ENCODE results near the gene NPFFR1. TPM values are rescaled to one million over a fixed set of nuclear protein-coding genes. Genes with fewer than 3 reads are reported as not detected.

NPFFR1 gene
- total RNA-seq, 1 experiment from 2014 or later: not detected

DNA sequence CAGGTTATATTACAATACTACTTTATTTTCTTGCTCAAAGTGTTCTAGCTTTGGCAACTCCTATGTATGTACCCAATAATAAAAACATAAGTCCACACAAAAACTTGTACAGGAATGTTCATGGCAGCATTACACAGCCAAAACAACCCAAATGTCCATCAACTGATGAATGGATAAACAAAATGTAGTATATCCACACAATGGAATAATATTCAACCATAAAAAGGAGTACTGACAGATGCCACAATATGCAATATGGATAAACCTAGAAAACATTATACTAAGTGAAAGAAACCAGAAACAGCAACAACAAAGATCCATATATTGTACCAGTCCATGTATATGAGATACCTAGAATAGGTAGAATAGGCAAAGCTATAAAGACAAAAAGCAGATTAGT, 71.5 kb downstream of the NPFFR1 start:
- no peaks in the 10 kb centered on the region for H3K79me1 ChIP-seq (ENCODE audit: insufficient read depth, low read depth, low read length, poor library complexity, severe bottlenecking)
- H4K20me1 ChIP-seq (ENCODE audit: control insufficient read depth, insufficient read depth, insufficient read length): no peaks in the 10 kb centered on the region
- H3K4me2 ChIP-seq (ENCODE audit: insufficient read depth, insufficient read length, low read length): no peak overlapping the region
- H3K14ac ChIP-seq (ENCODE audit: insufficient read depth, low read length): no peak overlapping the region
- H3K4me1 ChIP-seq (ENCODE audit: insufficient read depth, low read length): no peaks in the 10 kb centered on the region
- H3K56ac ChIP-seq (ENCODE audit: insufficient read length, low read depth, low read length): no peak overlapping the region
- H3T11ph ChIP-seq (ENCODE audit: low read length): no peak overlapping the region
- no peak overlapping the region for H2AK5ac ChIP-seq (ENCODE audit: insufficient read length, low read length)
- Mint-ChIP-seq H3K27me3 (ENCODE audit: low read depth) (no peaks in the 10 kb centered on the region), H3K9me3 (no peaks in the 10 kb centered on the region), H3K36me3 (ENCODE audit: insufficient read depth in 1 of 3, low read depth in 3 of 3) (peaks cover 17 to 80% (median 31%) of the 10 kb centered on the region in 3 experiments; a peak in 6 of 7 replicates), H3K4me1 (no peaks in the 10 kb centered on the region), H3K27ac (no peak overlapping the region), H3K4me3 (no peak overlapping the region)
- H4K5ac ChIP-seq (ENCODE audit: insufficient read length, low read depth, low read length): no peak overlapping the region
- H3K4ac ChIP-seq (ENCODE audit: low read depth, low read length): no peak overlapping the region
- H2BK20ac ChIP-seq (ENCODE audit: low read depth, low read length, poor library complexity, severe bottlenecking): no peak overlapping the region
- H3K23me2 ChIP-seq (ENCODE audit: insufficient read length, low read depth, low read length, poor library complexity, severe bottlenecking): no peaks in the 10 kb centered on the region
- H2BK15ac ChIP-seq (ENCODE audit: low read depth, low read length): no peak overlapping the region
- H3K23ac ChIP-seq (ENCODE audit: insufficient read length, low read depth, low read length): no peak overlapping the region
- H2BK12ac ChIP-seq (ENCODE audit: insufficient read length, low read depth, low read length): no peak overlapping the region
- no peak overlapping the region for H2BK120ac ChIP-seq (ENCODE audit: low read depth, low read length, poor library complexity, severe bottlenecking)
- H3K18ac ChIP-seq (ENCODE audit: insufficient read length, low read depth, low read length): no peak overlapping the region
- no peaks in the 10 kb centered on the region for H3K79me2 ChIP-seq (ENCODE audit: insufficient read depth, low read length)
- no peaks in the 10 kb centered on the region for H3K27me3 ChIP-seq (ENCODE audit: insufficient read depth, low read length)
- H4K91ac ChIP-seq (ENCODE audit: insufficient read length, low read depth, low read length): no peak overlapping the region
- no peaks in the 10 kb centered on the region for H3K9me3 ChIP-seq (ENCODE audit: control insufficient read depth, low read depth, low read length)
- TF ChIP-seq, protein P1, sequence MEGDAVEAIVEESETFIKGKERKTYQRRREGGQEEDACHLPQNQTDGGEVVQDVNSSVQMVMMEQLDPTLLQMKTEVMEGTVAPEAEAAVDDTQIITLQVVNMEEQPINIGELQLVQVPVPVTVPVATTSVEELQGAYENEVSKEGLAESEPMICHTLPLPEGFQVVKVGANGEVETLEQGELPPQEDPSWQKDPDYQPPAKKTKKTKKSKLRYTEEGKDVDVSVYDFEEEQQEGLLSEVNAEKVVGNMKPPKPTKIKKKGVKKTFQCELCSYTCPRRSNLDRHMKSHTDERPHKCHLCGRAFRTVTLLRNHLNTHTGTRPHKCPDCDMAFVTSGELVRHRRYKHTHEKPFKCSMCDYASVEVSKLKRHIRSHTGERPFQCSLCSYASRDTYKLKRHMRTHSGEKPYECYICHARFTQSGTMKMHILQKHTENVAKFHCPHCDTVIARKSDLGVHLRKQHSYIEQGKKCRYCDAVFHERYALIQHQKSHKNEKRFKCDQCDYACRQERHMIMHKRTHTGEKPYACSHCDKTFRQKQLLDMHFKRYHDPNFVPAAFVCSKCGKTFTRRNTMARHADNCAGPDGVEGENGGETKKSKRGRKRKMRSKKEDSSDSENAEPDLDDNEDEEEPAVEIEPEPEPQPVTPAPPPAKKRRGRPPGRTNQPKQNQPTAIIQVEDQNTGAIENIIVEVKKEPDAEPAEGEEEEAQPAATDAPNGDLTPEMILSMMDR (conservative IDR thresholded peaks at IDR 0.05): no peak
- H4K8ac ChIP-seq (replicated peaks; ENCODE audit: insufficient read length, low read depth, low read length): no peak overlapping the region
- no peak overlapping the region for H3K27ac ChIP-seq (ENCODE audit: insufficient read length, low read depth, low read length)
- no peak overlapping the region for H3K9ac ChIP-seq (ENCODE audit: extremely low read depth, insufficient read length, low read length)
- no peak for DNase-seq
- H2AFZ ChIP-seq (ENCODE audit: low read length): no peak overlapping the region
- H2BK5ac ChIP-seq (ENCODE audit: insufficient read length, low read length): no peak overlapping the region
